Mammary epithelial cell (primary cell): Measurements from ENCODE around the gene USP30.

Experiments
- EZH2 ChIP-seq: IDR thresholded peaks from 2 replicates; pipeline ENCODE4 v1.6.1; 2012; ENCODE audit warnings: low read length, inconsistent platforms, borderline replicate concordance
- TF ChIP-seq, protein P1 (sequence below), 2 donors: IDR thresholded peaks in 1 of 2; conservative IDR thresholded peaks in 1 of 2; 2 replicates each; pipeline ENCODE4 v1.5.1; 2011 to 2012; ENCODE audit warnings: inconsistent platforms in 2 of 2, low read length in 2 of 2, mild to moderate bottlenecking in 2 of 2, control low read depth in 1 of 2, low read depth in 1 of 2; ENCODE audit not compliant: insufficient read depth in 1 of 2; ENCODE audit errors: extremely low read depth in 1 of 2

DNA sequence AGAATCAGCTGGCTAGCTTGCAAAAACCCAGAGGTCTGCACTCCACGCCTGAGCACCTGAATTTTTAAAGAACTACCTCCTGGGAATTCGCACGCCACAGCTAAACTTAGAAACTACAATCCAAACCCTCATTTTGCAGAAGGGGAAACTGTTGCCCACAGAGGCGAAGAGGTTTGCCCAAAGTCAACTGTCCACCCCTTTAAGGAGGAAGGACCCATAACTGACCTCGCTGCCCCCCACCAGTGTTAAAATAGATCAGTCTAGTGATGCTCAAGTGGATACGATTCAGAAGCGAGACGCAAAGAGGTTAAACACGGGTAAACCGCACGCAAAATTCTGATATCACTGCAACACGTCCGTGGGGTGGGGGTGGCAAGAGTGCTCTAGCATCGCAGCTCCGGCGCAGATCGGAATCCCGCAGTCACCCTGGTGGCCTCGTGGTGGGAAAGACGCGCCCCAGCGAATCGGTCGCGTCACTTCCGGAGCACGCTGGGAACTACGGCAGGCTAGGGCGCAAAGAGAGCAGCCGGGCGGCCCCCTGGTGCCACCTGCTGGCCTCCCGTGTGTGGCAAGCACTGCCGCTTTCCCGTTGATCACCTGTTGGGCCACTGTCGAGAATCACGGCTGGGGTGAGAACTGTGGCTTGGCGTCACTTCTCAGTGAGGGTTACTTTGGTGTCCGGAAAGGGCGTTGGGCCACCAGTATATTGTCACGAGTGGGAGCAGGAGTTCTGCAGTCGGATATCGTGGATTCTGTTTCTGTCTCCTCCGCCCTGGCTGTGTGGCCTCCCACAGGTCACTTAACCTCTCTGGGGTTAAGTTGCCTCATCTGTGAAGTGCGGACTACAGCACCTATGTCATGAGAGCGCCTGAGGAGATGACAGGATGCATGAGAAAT lies 40.9 kb downstream of the USP30 start, which contains the start of gene ALKBH2:
- TF ChIP-seq, protein P1, sequence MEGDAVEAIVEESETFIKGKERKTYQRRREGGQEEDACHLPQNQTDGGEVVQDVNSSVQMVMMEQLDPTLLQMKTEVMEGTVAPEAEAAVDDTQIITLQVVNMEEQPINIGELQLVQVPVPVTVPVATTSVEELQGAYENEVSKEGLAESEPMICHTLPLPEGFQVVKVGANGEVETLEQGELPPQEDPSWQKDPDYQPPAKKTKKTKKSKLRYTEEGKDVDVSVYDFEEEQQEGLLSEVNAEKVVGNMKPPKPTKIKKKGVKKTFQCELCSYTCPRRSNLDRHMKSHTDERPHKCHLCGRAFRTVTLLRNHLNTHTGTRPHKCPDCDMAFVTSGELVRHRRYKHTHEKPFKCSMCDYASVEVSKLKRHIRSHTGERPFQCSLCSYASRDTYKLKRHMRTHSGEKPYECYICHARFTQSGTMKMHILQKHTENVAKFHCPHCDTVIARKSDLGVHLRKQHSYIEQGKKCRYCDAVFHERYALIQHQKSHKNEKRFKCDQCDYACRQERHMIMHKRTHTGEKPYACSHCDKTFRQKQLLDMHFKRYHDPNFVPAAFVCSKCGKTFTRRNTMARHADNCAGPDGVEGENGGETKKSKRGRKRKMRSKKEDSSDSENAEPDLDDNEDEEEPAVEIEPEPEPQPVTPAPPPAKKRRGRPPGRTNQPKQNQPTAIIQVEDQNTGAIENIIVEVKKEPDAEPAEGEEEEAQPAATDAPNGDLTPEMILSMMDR (conservative IDR thresholded peaks at IDR 0.05 in 1 of 2, IDR thresholded peaks at IDR 0.05 in 1 of 2; ENCODE audit: extremely low read depth in 1 of 2, insufficient read depth in 1 of 2, low read depth in 1 of 2, low read length in 2 of 2) = peak; percentile 96 to 98
- no peak for TF ChIP-seq EZH2
